Dendritic cell treated with granulocyte-macrophage colony-stimulating factor and Interleukin-4, amounts not matched to agents 40 ng/mL and 50 ng/mL, for 4 days (primary cell): ENCODE measurements around the gene TMEM80.
"Not testable (repeated sequence)": the region's sequence is repeated elsewhere in the genome, so short reads cannot be mapped to it uniquely, and the experiment has no call there.

Experiments
- H3K27ac Mint-ChIP-seq: one replicate; pipeline ENCODE4 v1.8.0; 2022; ENCODE audit warnings: mild to moderate bottlenecking, mixed read lengths
- H3K27me3 Mint-ChIP-seq: one replicate; pipeline ENCODE4 v1.8.0; 2022; ENCODE audit warnings: mild to moderate bottlenecking, mixed read lengths
- H3K36me3 Mint-ChIP-seq: one replicate; pipeline ENCODE4 v1.8.0; 2022; ENCODE audit warnings: low read depth, mixed read lengths
- H3K4me1 Mint-ChIP-seq: one replicate; pipeline ENCODE4 v1.8.0; 2022; ENCODE audit warnings: low read depth, mixed read lengths
- H3K4me3 Mint-ChIP-seq: one replicate; pipeline ENCODE4 v1.8.0; 2022; ENCODE audit warnings: mild to moderate bottlenecking, moderate library complexity, mixed read lengths
- H3K9me3 Mint-ChIP-seq: one replicate; pipeline ENCODE4 v1.8.0; 2022; ENCODE audit warnings: mixed read lengths
- intact Hi-C: fragments of 100-400 bp; cut with micrococcal nuclease; formaldehyde crosslinking; loops from one replicate; pipeline ENCODE4 v1.15.0; 2022

Gene TMEM80

GRCh38 chr11:690244-690643 is 5.4 kb upstream of the TMEM80 start:
- H3K4me3 Mint-ChIP-seq, H3K27ac Mint-ChIP-seq, H3K27me3 Mint-ChIP-seq, H3K9me3 Mint-ChIP-seq, intact Hi-C loops: not testable (repeated sequence)
- Mint-ChIP-seq H3K4me1 (peaks cover 19% of the 10 kb centered on the region), H3K36me3 (peaks cover 58% of the 10 kb centered on the region)

DNA sequence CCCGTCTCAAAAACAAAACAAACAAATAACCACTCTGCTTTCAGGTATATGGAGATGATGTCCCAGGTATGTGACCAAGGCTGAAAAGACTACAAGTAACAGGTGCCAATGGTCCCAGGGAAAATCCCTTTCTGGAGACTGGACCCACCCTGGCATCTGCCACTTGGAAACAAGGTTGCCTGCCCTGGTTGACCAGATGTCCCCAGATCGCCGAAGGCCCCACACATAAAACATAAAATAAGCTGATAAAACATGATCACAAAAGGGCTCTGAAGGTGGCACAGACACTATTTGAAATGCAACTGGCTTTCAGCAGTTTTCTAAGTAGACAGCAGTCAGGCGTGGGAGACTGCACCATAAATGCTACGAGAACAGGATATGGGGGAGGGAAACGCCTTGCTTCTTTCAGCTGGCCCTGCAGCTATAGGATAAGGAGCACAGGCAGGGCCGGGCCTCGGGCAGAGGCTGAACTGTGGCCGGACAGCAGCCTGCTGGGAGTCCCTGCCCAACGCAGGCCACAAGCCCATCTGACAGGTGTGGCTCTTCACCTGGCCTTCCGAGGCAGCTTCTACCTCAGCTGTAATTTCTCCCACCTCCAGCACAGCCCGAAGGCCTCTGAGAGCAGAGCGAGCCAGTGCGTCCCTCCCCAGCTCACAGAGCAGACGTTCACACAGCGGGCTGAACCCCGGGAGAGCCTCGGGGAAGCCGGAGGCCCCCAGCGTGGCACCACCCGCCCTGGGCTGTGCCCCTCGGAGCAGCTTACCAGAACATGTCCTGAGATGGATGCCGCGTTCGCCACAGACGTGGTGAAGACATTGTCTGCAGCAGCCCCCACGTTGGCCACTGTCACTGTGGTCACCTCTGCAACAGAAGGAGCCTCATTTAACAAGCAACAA is 4.6 kb upstream of the TMEM80 start:
- H3K27me3 Mint-ChIP-seq = no peaks in the 10 kb centered on the region
- no peak overlapping the region for H3K27ac Mint-ChIP-seq
- peaks cover 50% of the 10 kb centered on the region for H3K36me3 Mint-ChIP-seq
- peaks cover 19% of the 10 kb centered on the region for H3K4me1 Mint-ChIP-seq
- no peaks in the 10 kb centered on the region for H3K9me3 Mint-ChIP-seq
- intact Hi-C loops = no loop called here
- no peak overlapping the region for H3K4me3 Mint-ChIP-seq

DNA sequence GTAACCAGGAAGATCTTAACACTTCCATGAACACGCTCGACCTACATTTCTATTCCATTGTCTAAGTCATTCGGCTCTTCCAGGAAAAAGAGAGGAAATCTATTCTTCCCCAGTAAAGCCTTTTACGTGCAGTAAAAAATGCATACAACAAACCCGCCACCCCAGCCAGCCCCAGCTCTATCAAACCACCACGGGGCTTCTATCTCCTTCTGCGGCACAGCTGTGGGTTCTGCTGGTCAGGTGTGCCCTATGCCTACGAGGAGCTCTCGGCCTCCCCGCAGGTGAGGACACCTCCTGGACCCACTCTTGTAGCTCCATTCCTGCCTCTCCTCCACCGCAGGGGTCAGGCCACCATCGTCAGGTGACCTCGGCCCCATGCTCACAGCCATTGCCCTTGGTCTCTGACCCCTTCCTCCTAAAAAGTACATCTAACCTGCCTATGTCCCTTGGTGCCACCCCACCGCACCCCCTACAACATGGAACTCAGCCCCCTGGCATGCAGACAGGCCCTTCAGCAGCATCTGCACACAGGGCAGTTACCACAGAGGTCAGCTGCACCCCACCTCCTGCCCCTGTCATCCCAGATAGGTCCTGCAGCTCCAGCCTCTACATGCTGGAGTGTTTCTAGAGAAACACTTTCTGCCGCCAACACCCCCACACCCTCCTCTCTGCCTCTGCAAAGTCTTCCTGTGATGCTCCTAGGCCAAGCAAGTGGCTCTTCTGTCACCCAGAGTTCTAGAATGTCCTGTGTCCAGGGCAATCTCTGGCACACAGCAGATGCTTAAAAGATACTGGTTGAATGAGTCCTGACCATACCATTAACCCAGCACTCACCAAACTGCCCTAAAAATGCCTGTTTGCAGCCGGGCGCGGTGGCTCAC is 3.7 kb upstream of the TMEM80 start:
- Mint-ChIP-seq H3K27ac (no peak overlapping the region), H3K4me1 (peaks cover 27% of the 10 kb centered on the region), H3K9me3 (no peaks in the 10 kb centered on the region), H3K27me3 (no peaks in the 10 kb centered on the region), H3K36me3 (peaks cover 45% of the 10 kb centered on the region), H3K4me3 (no peak overlapping the region)
- intact Hi-C loops = no loop called here

- intact Hi-C loops = no loop called here
- Mint-ChIP-seq H3K4me1 (peaks cover 37% of the 10 kb centered on the region), H3K9me3 (no peaks in the 10 kb centered on the region), H3K36me3 (peaks cover 37% of the 10 kb centered on the region), H3K27ac (no peak overlapping the region), H3K4me3 (no peak overlapping the region), H3K27me3 (no peaks in the 10 kb centered on the region)
Measured at GRCh38 chr11:692824-693414, 2.7 kb upstream of the TMEM80 start.

DNA sequence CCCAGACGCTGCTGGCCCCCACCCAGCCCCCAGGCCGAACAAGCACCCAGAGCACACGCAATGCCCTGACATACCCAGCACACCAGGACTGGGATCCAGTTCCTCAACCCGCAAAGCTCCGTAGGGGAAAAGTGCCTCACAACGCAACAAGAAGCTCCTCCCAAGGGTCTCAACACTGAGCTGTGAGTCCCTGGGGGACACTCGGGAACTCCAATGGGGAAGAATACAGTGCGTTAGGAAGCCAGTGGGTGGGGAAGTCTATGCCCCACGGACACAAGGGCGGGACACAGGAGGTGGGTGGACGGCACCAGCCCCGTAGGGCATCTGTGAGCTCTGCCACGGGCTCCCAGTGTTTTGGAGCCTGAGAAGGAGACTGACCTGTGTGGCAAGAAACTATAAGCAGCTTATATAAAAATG is 2.2 kb upstream of the TMEM80 start:
- intact Hi-C loops = no loop called here
- peak overlapping the region; percentile 79 for H3K27ac Mint-ChIP-seq

GRCh38 chr11:693887-694562 is 1.6 kb upstream of the TMEM80 start:
- intact Hi-C loops = loop anchor here (2.0 kb wide), 1 partner anchor 77 kb away; no protein-coding TSS in a partner anchor
- H3K36me3 Mint-ChIP-seq = peaks cover 37% of the 10 kb centered on the region
- no peaks in the 10 kb centered on the region for H3K9me3 Mint-ChIP-seq
- peak overlapping the region; percentile 79 for H3K27ac Mint-ChIP-seq
- H3K4me1 Mint-ChIP-seq = peaks cover 48% of the 10 kb centered on the region
- peak overlapping the region; percentile 76 for H3K4me3 Mint-ChIP-seq
- H3K27me3 Mint-ChIP-seq = no peaks in the 10 kb centered on the region

More for the DNA sequence above, 2.2 kb upstream of the TMEM80 start:
- H3K27me3 Mint-ChIP-seq = no peaks in the 10 kb centered on the region
- peak overlapping the region; percentile 76 for H3K4me3 Mint-ChIP-seq
- H3K9me3 Mint-ChIP-seq = no peaks in the 10 kb centered on the region
- peaks cover 42% of the 10 kb centered on the region for H3K4me1 Mint-ChIP-seq
- peaks cover 37% of the 10 kb centered on the region for H3K36me3 Mint-ChIP-seq

DNA sequence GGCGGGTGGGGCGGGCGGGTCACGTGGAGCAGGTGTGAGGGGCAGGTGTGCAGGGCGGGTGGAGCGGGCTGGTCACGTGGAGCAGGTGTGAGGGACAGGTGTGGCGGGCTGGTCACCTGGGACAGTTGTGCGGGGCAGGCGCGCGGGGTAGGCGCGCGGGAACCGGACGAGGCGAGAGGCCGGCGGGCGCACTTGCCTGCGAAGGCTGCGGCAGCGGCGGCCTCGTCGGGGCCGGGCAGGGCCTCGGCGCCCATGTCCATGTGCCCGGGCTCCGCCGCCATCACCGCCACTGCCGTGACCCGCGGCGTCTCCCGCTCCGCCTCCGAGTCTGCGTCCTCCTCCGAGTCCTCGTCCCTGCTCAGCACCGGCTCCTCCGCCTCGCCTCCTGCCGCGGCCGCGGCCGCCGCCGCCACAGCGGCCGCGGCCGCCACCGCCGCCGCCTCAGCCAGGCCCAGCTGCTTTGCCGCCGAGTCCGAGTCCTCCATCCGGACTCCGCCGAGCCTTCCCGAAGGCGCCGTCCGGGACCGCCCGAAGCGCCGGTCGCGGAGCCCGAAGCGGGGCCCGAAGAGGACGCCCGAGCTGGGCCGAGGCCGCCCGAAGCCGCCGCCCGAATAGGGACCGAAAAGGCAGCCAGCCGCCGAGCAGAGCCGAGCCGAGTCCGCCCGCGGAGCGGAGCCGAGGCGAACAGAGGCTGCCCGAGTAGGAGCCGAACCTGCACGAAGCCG is 891 bp upstream of the TMEM80 start, which contains the start of gene DEAF1:
Gene DEAF1, minus strand, starts transcription at position 660 of the 725 bp plus-strand sequence. Its CDS starts 175 bp downstream, at position 485.
- Mint-ChIP-seq H3K4me3 (peak within 1 kb of the TSS; percentile 76), H3K9me3 (no peaks in the 10 kb centered on the region), H3K36me3 (peaks cover 34% of the 10 kb centered on the region), H3K27ac (peak within 1 kb of the TSS; percentile 98), H3K4me1 (peaks cover 52% of the 10 kb centered on the region), H3K27me3 (no peaks in the 10 kb centered on the region)
- intact Hi-C loops = loop anchor here (2.0 kb wide), 1 partner anchor 78 kb away; no protein-coding TSS in a partner anchor

GRCh38 chr11:695288-695537 is 403 bp upstream of the TMEM80 start:
- peak overlapping the region; percentile 98 for H3K27ac Mint-ChIP-seq
- intact Hi-C loops = loop anchor here (2.0 kb wide), 1 partner anchor 78 kb away; no protein-coding TSS in a partner anchor
- H3K4me3 Mint-ChIP-seq = peak overlapping the region; percentile 76
- peaks cover 57% of the 10 kb centered on the region for H3K4me1 Mint-ChIP-seq
- H3K36me3 Mint-ChIP-seq = peaks cover 35% of the 10 kb centered on the region
- no peaks in the 10 kb centered on the region for H3K27me3 Mint-ChIP-seq
- no peaks in the 10 kb centered on the region for H3K9me3 Mint-ChIP-seq

GRCh38 chr11:696955-697491 is 1.4 kb downstream of the TMEM80 start:
- intact Hi-C loops = no loop called here
- H3K4me3 Mint-ChIP-seq = peak overlapping the region; percentile 76
- H3K27me3 Mint-ChIP-seq = no peaks in the 10 kb centered on the region
- H3K27ac Mint-ChIP-seq = peak overlapping the region; percentile 98
- peaks cover 63% of the 10 kb centered on the region for H3K4me1 Mint-ChIP-seq
- H3K9me3 Mint-ChIP-seq = no peaks in the 10 kb centered on the region
- H3K36me3 Mint-ChIP-seq = peaks cover 44% of the 10 kb centered on the region

- Mint-ChIP-seq H3K9me3 (no peaks in the 10 kb centered on the region), H3K4me3 (peak overlapping the region; percentile 41), H3K27ac (peak overlapping the region; percentile 98), H3K36me3 (peaks cover 53% of the 10 kb centered on the region), H3K4me1 (peaks cover 69% of the 10 kb centered on the region), H3K27me3 (no peaks in the 10 kb centered on the region)
- intact Hi-C loops = no loop called here
Measured at GRCh38 chr11:697811-698311, 2.2 kb downstream of the TMEM80 start.

GRCh38 chr11:698493-699115 is 3.0 kb downstream of the TMEM80 start:
- H3K9me3 Mint-ChIP-seq = no peaks in the 10 kb centered on the region
- peak overlapping the region; percentile 98 for H3K27ac Mint-ChIP-seq
- intact Hi-C loops = no loop called here
- H3K27me3 Mint-ChIP-seq = no peaks in the 10 kb centered on the region
- H3K4me3 Mint-ChIP-seq = no peak overlapping the region
- peaks cover 57% of the 10 kb centered on the region for H3K36me3 Mint-ChIP-seq
- peaks cover 68% of the 10 kb centered on the region for H3K4me1 Mint-ChIP-seq

GRCh38 chr11:699116-699508 is 3.5 kb downstream of the TMEM80 start:
- Mint-ChIP-seq H3K36me3 (peaks cover 62% of the 10 kb centered on the region), H3K4me1 (peaks cover 63% of the 10 kb centered on the region), H3K4me3 (no peak overlapping the region), H3K27ac (no peak overlapping the region), H3K9me3 (no peaks in the 10 kb centered on the region), H3K27me3 (no peaks in the 10 kb centered on the region)
- intact Hi-C loops = no loop called here
